GM12801 (cell line): ENCODE data around the gene UNC45B.

Experiments used
- CTCF ChIP-seq: IDR thresholded peaks from one replicate; pipeline ENCODE4 v1.5.1; 2011; ENCODE audit warnings: control low read depth; ENCODE audit not compliant: insufficient read length; ENCODE audit errors: extremely low read depth

UNC45B gene

GRCh38 chr17:35148144-35148543, 527 bp downstream of the UNC45B start:
- no peak for TF ChIP-seq CTCF

DNA sequence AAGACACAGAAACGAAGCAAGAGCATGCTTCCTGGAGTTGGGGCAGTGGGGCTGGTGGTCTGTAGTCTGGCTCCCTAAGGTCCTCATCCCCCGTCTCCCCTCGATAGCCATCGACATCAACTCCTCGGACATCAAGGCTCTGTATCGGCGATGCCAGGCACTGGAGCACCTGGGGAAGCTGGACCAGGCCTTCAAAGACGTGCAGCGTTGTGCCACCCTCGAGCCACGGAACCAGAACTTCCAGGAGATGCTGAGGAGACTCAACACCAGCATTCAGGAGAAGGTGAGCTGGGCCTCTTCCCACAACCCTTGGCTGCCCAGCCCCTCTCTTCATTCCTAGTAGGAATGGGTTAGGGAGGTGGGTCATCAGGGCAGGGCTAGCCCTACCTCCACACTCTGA, 2.3 kb downstream of the UNC45B start:
- TF ChIP-seq CTCF: no peak

DNA sequence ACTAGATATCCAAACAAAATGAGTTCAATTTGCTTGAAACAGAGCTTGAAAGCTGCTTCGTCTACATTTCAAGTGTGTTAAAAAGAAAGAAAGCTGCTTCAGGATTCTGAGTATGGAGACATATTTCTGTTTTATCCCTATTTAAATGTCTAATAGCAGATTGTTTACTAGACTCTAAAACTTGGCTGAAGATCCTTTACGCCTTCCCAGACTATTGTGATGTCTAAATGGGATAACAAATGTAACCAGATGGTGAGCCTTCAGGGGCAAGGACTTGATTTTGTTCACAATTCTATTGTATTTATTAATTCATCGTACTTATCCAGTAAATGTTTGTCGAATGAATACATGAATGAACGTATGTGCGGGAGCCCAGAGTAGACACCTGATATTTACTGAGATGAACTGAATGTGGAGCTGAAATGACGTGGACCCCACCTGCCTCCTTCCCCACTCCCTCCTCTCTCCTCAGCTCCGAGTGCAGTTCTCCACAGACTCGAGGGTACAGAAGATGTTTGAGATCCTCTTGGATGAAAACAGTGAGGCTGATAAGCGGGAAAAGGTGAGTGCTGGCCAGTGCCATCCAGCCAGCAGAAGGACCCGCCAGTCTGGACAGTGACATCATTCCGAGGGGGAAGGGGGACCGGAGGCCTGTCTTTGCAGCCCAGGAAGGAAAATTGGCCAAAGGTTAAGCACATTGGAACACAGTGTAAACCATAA, 5.0 kb downstream of the UNC45B start:
- TF ChIP-seq CTCF: no peak

- no peak for TF ChIP-seq CTCF
These were observed 6.9 kb downstream of the UNC45B start for GRCh38 chr17:35154196-35155165.

DNA sequence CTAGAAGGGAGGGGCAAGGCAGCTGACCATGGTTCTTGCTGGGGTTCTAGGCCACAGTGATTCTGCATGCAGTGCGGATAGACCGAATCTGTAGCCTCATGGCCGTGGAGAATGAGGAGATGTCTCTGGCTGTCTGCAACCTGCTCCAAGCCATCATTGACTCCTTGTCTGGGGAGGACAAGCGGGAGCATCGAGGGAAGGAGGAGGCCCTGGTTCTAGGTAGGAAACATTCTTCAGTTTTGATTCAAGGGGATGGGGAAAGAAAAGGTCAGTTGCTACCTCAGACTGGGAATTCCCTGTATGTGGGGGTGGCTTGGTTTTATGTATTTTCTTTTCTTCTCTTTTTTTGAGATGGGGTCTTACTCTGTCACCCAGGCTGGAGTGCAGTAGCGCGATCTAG, 7.6 kb downstream of the UNC45B start:
- no peak for TF ChIP-seq CTCF

- no peak for TF ChIP-seq CTCF
These were observed 12.3 kb downstream of the UNC45B start for GRCh38 chr17:35159940-35160339.

DNA sequence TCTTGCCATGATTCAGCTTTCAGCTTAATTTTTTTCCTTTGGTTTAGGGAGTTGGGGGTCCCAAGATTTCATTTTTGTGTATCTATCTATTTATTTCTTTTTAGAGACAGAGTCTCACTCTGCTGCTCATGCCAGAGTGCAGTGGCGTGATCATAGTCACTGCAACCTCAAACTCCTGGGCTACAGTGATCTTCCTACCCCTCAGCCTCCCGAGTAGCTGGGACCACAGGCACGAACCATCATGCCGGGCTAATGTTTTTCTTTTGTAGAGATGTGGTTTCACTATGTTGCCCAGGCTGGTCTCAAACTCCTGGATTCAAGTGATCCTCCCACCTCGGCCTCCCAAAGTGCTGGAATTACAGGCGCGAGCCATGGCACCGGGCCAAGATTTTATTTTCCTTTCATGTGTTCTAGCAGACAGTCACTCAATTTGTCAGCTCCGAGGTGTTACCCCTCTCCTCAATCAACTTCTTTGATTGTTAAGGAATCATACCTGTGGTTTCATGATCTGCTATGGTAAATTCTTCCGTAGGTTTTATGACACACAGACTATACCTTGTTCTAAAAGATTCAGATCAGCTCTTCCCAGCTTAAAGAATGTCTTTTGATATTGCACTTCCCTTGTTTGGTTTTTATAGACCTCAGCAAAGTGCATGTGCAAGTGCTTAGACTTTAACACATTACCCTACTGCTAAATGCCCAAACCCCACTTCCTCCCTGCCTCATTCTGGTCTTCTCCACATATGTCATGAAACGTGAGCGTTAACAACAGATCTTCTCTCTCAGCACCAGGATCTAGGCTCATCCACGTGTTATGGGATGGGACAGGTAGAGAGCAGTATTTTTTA, 13.0 kb downstream of the UNC45B start:
- TF ChIP-seq CTCF: no peak
